GM18867 (cell line): ENCODE data around the gene GPATCH11.

Experiments
- ATAC-seq: cut with Tn5 transposase; IDR thresholded peaks from one replicate; pipeline ENCODE4 v1.9.1; 2021; ENCODE audit warnings: mild to moderate bottlenecking, moderate library complexity; ENCODE audit not compliant: unreplicated experiment

Gene GPATCH11

GRCh38 chr2:37083873-37084794 lies at the start of gene GPATCH11, which contains the start of gene HEATR5B:
Gene GPATCH11 (plus strand): TSS chr2:37084518. CDS start chr2:37088382, 3,864 bp downstream.
Gene HEATR5B (minus strand): TSS chr2:37084372. CDS start chr2:37083414, 958 bp downstream.
- peak; percentile 74 for ATAC-seq

GRCh38 chr2:37037771-37038170 lies 46.5 kb upstream of the GPATCH11 start:
- ATAC-seq: no peak

- no peak for ATAC-seq
These were observed 44.7 kb upstream of the GPATCH11 start for GRCh38 chr2:37039580-37039979.

GRCh38 chr2:37052600-37053332 lies 31.6 kb upstream of the GPATCH11 start:
- no peak for ATAC-seq

GRCh38 chr2:37059841-37060240 lies 24.5 kb upstream of the GPATCH11 start:
- no peak for ATAC-seq

- ATAC-seq: no peak
These were observed 23.9 kb upstream of the GPATCH11 start for GRCh38 chr2:37060446-37060845.

GRCh38 chr2:37061013-37061711 lies 23.2 kb upstream of the GPATCH11 start:
- ATAC-seq: no peak

GRCh38 chr2:37061776-37062175 lies 22.5 kb upstream of the GPATCH11 start:
- ATAC-seq: no peak

GRCh38 chr2:37068686-37069085 lies 15.6 kb upstream of the GPATCH11 start:
- ATAC-seq: no peak

GRCh38 chr2:37070931-37071330 lies 13.4 kb upstream of the GPATCH11 start:
- no peak for ATAC-seq

- ATAC-seq: no peak
These were observed 4.1 kb upstream of the GPATCH11 start for GRCh38 chr2:37080266-37080665.

- no peak for ATAC-seq
These were observed 3.6 kb upstream of the GPATCH11 start for GRCh38 chr2:37080689-37081088.

- ATAC-seq: no peak
These were observed 479 bp downstream of the GPATCH11 start for GRCh38 chr2:37084797-37085196.

GRCh38 chr2:37085731-37086147 lies 1.4 kb downstream of the GPATCH11 start:
- no peak for ATAC-seq

GRCh38 chr2:37090019-37090477 lies 5.7 kb downstream of the GPATCH11 start:
- peak; percentile 84 for ATAC-seq

GRCh38 chr2:37091873-37092272 lies 7.6 kb downstream of the GPATCH11 start:
- ATAC-seq: peak; percentile 52

GRCh38 chr2:37096568-37096967 lies 12.2 kb downstream of the GPATCH11 start:
- no peak for ATAC-seq

GRCh38 chr2:37098416-37099118 lies 14.2 kb downstream of the GPATCH11 start:
- no peak for ATAC-seq

GRCh38 chr2:37100054-37100453 lies 15.7 kb downstream of the GPATCH11 start:
- no peak for ATAC-seq

GRCh38 chr2:37102588-37102987 lies 18.3 kb downstream of the GPATCH11 start:
- no peak for ATAC-seq
